ENCODE results near the gene RSF1. TPM values are rescaled to one million over a fixed set of nuclear protein-coding genes. Genes with fewer than 3 reads are reported as not detected.
"Not testable (repeated sequence)": the region's sequence is repeated elsewhere in the genome, so short reads cannot be mapped to it uniquely, and the experiment has no call there.

Gene RSF1, protein sequence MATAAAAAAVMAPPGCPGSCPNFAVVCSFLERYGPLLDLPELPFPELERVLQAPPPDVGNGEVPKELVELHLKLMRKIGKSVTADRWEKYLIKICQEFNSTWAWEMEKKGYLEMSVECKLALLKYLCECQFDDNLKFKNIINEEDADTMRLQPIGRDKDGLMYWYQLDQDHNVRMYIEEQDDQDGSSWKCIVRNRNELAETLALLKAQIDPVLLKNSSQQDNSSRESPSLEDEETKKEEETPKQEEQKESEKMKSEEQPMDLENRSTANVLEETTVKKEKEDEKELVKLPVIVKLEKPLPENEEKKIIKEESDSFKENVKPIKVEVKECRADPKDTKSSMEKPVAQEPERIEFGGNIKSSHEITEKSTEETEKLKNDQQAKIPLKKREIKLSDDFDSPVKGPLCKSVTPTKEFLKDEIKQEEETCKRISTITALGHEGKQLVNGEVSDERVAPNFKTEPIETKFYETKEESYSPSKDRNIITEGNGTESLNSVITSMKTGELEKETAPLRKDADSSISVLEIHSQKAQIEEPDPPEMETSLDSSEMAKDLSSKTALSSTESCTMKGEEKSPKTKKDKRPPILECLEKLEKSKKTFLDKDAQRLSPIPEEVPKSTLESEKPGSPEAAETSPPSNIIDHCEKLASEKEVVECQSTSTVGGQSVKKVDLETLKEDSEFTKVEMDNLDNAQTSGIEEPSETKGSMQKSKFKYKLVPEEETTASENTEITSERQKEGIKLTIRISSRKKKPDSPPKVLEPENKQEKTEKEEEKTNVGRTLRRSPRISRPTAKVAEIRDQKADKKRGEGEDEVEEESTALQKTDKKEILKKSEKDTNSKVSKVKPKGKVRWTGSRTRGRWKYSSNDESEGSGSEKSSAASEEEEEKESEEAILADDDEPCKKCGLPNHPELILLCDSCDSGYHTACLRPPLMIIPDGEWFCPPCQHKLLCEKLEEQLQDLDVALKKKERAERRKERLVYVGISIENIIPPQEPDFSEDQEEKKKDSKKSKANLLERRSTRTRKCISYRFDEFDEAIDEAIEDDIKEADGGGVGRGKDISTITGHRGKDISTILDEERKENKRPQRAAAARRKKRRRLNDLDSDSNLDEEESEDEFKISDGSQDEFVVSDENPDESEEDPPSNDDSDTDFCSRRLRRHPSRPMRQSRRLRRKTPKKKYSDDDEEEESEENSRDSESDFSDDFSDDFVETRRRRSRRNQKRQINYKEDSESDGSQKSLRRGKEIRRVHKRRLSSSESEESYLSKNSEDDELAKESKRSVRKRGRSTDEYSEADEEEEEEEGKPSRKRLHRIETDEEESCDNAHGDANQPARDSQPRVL (N-terminal part only)
- 10 to 100 TPM; 46.2 to 68.7 TPM for total RNA-seq

DNA sequence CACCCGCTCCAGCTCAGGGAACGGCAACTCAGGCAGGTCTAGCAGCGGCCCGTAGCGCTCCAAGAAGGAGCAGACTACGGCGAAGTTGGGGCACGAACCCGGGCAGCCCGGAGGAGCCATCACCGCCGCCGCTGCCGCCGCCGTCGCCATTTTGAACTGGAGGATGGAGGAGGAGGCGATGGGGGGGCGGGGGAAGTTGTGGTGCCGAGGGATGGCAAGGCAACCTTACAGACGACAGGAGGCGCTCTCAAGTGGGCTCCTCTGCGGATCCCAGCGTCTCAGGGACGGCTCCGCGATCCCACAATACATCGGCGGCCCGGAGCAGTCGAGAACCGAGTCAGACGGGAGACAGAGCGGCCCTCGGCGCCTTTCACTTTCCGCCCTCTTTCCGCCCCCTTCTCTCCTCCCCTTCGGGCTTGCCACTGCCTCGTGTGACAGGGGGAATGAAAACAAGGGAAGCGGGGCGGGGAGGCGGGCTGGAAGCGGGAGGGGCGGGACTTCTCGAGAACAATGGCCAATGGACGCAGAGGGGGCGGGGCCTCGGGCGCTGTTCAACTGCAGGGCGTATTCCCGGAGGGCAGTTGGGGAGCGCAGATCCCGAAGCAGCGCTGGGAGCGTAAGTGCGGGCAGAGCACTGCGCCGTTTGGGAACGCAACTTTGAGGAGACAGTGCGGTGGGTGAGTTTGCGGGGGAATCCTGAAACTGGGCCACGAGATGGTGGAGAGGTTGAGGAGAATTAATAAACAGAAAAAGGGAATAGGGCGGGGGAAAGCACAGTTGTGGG is at the start of gene RSF1, which contains the start of gene AAMDC:
RSF1 (minus strand) TSS at position 158 of the 784 bp plus-strand sequence; CDS start at position 150, 8 bp downstream.
AAMDC (plus strand) TSS at position 580 of the 784 bp plus-strand sequence. CDS start 21,353 bp downstream, outside the sequence.
- ATAC-seq (replicated peaks), result peak; percentile 86
- H3K4me1 Mint-ChIP-seq, result peaks cover 29% of the 10 kb centered on the region
- H3K27me3 Mint-ChIP-seq, result no peaks in the 10 kb centered on the region
- peaks cover 9% of the 10 kb centered on the region for H3K36me3 Mint-ChIP-seq (ENCODE audit: low read depth)
- no peaks in the 10 kb centered on the region for H3K9me3 Mint-ChIP-seq
- peak within 1 kb of the TSS; percentile 83 for H3K27ac Mint-ChIP-seq
- H3K4me3 Mint-ChIP-seq, result peak within 1 kb of the TSS; percentile 98

DNA sequence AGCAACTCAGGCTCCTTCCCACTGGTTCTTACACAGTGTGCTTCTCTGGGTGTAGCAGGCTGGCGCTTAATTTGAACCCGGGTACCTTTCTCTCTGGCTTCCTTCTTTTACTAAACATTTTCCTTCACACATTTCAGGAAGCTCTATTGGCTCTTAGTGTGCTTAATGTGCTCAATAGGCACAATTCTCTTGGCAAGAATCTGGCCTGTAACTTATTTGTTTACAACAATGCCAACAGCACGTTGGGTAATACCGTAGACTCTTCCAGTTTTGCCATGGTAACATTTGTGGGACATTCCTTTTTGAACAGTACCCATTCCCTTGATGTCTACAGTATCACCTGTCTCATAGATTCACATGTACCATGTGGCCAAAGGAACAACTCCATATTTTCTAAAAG is 48.2 kb upstream of the RSF1 start:
- Mint-ChIP-seq H3K4me1 (no peaks in the 10 kb centered on the region), H3K9me3 (no peaks in the 10 kb centered on the region)

DNA sequence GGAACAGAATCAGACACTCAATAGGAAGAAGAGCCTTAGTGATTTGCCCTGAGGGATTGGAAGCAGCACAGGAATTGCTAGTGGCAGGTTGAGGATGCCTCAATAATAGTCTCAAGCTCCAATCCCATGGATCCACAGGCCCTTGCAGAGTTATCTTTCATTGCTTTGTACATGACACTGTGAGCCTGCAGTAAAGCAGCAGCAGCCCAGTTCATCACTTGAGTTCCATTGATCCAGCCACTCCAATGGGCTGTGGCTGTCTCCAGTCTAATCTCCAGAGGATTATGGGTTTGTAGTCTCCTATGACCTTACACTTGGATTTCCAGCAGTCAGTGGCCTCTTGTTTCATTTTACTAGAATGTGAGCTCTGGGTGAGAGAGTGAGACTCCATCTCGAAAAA is 45.8 kb upstream of the RSF1 start:
- Mint-ChIP-seq H3K9me3 (no peaks in the 10 kb centered on the region), H3K27me3 (no peaks in the 10 kb centered on the region), H3K27ac (no peak overlapping the region), H3K4me3 (no peak overlapping the region), H3K4me1 (no peaks in the 10 kb centered on the region), H3K36me3 (ENCODE audit: low read depth) (peaks cover 10% of the 10 kb centered on the region)
- no peak for ATAC-seq (replicated peaks)

More for the DNA sequence above, 48.2 kb upstream of the RSF1 start:
- Mint-ChIP-seq H3K27ac (no peak overlapping the region), H3K4me3 (no peak overlapping the region), H3K36me3 (ENCODE audit: low read depth) (peaks cover 16% of the 10 kb centered on the region), H3K27me3 (no peaks in the 10 kb centered on the region)
- ATAC-seq (replicated peaks), result no peak

DNA sequence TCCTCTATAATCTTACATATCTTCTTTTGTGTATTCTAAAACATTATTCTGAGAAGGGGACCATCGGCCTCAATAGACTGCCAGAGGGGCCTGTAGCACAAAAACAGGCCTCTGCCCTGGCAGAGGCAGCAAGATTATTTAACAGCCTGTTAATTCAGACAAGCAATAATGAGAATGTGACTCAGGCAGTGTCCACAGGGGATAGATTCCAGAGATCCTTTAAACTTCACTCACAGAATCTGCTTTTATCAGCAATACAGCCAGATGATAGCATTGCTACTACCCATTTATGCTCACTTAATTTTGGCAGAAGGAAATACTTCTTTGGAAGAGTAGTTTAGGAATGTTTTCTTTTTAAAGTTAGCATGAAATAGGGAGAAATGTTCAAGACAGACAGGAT is 45.3 kb upstream of the RSF1 start:
- peaks cover 10% of the 10 kb centered on the region for H3K36me3 Mint-ChIP-seq (ENCODE audit: low read depth)
- no peak for ATAC-seq (replicated peaks)
- no peaks in the 10 kb centered on the region for H3K27me3 Mint-ChIP-seq
- no peaks in the 10 kb centered on the region for H3K4me1 Mint-ChIP-seq
- H3K9me3 Mint-ChIP-seq, result no peaks in the 10 kb centered on the region
- H3K27ac Mint-ChIP-seq, result no peak overlapping the region
- no peak overlapping the region for H3K4me3 Mint-ChIP-seq

DNA sequence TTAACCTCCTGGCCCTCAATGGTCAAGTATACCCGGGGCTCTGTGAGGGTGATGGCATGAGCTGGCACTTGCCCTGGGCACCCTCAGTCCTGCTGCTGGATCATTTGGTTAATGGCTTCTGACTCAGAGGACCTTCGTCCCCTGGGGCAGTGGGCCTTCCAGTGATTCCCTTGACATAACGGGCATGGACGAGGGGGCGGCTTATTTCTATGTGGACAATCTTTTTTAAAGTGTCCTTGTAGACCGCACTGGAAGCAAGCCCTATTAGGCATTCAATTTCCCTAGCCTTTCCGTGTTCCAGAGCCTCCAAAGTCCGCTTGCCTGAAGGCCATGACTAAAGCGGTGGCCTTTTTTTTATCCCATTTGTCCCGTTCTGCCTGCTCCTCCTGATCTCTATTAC is 40.9 kb upstream of the RSF1 start:
- not testable (repeated sequence) for ATAC-seq (replicated peaks); H3K4me3 Mint-ChIP-seq; H3K9me3 Mint-ChIP-seq; H3K36me3 Mint-ChIP-seq (ENCODE audit: low read depth); H3K27ac Mint-ChIP-seq; H3K4me1 Mint-ChIP-seq; H3K27me3 Mint-ChIP-seq

DNA sequence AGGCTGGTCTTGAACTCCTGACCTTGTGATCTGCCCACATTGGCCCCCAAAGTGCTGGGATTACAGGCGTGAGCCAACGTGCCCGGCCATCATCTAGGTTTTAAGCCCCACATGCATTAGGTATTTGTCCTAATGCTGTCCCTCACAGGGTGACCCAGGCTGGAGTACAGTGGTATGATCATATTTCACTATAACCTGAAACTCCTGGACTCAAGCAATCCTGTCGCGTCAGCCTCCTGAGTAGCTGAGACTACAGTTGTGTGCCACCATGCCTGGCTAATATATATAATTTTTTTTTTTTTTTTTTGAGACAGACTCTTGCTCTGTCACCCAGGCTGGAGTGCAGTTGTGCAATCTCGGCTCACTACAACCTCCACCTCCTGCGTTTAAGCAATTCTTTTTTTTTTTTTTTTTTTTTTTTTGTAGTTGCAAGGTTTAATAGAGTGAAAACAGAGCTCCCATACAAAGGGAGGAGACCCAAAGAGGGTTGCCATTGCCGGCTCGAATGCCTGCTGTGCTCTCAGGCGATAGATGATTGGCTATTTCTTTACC is 37.5 kb upstream of the RSF1 start:
- H3K27me3 Mint-ChIP-seq; H3K27ac Mint-ChIP-seq; H3K4me3 Mint-ChIP-seq; H3K9me3 Mint-ChIP-seq; H3K4me1 Mint-ChIP-seq; ATAC-seq (replicated peaks): not testable (repeated sequence)
- peaks cover 12% of the 10 kb centered on the region for H3K36me3 Mint-ChIP-seq (ENCODE audit: low read depth)

DNA sequence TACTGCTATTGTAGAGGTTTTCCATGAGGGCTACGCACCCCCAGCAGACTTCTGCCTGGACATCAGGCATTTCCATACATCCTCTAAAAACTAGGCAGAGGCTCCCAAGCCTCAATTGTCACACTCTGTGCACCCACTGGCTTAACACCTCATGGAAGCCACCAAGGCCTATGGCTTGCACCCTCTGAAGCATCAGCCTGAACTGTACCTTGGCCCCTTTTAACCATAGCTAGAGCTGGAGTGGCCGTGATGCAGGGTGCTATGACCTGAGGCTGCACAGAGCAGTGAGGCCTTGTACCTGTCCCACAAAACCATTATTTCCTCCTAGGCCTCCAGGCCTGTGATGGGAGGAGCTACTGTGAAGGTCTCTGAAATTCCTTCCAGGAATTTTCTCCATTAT is 34.3 kb upstream of the RSF1 start:
- Mint-ChIP-seq H3K27me3 (no peaks in the 10 kb centered on the region), H3K27ac (no peak overlapping the region), H3K4me1 (no peaks in the 10 kb centered on the region), H3K9me3 (peaks cover 5% of the 10 kb centered on the region), H3K36me3 (ENCODE audit: low read depth) (peaks cover 21% of the 10 kb centered on the region), H3K4me3 (no peak overlapping the region)
- ATAC-seq (replicated peaks), result no peak

DNA sequence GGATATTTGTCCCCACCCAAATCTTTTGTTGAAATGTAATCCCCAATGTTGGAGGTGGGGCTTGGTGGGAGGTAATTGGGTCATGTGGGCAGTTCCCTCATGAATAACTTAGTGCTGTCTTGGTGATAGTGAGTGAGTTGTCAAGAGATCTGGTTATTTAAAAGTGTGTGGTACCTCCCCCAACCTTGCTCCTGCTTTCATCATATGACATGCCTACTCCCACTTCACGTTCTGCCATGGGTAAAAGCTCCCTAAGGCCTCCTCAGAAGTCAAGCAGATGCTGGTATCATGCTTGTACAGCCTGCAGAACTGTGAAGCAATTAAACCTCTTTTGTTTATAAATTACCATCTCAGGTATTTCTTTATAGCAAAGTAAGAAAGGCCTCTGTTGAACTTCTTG is 31.0 kb upstream of the RSF1 start:
- Mint-ChIP-seq H3K9me3 (peaks cover 5% of the 10 kb centered on the region), H3K4me1 (no peaks in the 10 kb centered on the region), H3K27me3 (no peaks in the 10 kb centered on the region), H3K36me3 (ENCODE audit: low read depth) (peaks cover 28% of the 10 kb centered on the region), H3K27ac (no peak overlapping the region), H3K4me3 (no peak overlapping the region)
- no peak for ATAC-seq (replicated peaks)

DNA sequence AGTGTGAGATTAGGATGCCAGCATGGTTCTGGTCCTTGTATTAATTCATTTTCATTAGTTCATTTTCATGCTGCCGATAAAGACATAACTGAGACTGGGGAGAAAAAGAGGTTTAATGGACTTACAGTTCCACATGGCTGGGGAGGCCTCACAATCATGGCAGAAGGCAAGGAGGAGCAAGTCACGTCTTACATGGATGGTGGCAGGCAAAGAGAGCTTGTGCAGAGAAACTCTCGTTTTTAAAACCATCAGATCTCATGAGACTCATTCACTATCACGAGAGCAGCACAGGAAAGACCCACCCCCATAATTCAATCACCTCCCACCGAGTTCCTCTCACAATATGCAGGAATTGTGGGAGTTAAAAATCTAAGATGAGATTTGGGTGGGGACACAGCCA is 23.2 kb upstream of the RSF1 start:
- peaks cover 37% of the 10 kb centered on the region for H3K36me3 Mint-ChIP-seq (ENCODE audit: low read depth)
- H3K9me3 Mint-ChIP-seq; H3K4me1 Mint-ChIP-seq; ATAC-seq (replicated peaks); H3K27me3 Mint-ChIP-seq; H3K27ac Mint-ChIP-seq; H3K4me3 Mint-ChIP-seq: not testable (repeated sequence)

DNA sequence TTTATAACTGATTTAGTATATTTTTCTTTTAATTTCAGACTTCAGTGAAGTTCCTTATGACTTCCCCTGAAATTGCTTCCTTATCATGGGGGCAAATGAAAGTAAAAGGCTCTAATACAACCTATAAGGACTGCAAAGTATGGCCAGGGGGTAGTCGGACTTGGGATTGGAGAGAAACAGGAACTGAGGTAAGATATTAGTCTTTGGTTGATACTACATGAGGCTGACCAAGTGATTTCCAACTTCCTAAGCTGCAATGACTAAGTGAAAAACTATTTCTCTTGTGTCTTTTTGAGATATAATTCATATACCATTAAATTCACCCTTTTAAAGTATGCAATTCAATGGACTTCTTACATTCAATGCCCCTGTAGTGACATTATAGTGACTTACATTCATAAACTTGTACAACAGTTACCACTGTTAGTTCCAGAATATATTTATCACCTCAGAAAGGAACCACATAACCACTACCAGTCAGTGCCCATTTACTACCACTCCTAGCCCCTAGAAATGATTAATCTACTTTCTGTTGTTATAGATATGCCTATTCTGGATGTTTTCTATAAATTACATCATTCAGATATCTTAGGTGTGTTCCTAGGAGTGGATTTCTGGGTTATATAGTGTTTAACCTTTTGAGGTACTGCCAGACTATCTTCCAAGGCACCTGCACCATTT is 22.1 kb upstream of the RSF1 start:
- Mint-ChIP-seq H3K27ac (no peak overlapping the region), H3K36me3 (ENCODE audit: low read depth) (peaks cover 37% of the 10 kb centered on the region), H3K4me3 (no peak overlapping the region), H3K27me3 (no peaks in the 10 kb centered on the region), H3K4me1 (no peaks in the 10 kb centered on the region), H3K9me3 (peaks cover 5% of the 10 kb centered on the region)
- ATAC-seq (replicated peaks), result peak; percentile 35

DNA sequence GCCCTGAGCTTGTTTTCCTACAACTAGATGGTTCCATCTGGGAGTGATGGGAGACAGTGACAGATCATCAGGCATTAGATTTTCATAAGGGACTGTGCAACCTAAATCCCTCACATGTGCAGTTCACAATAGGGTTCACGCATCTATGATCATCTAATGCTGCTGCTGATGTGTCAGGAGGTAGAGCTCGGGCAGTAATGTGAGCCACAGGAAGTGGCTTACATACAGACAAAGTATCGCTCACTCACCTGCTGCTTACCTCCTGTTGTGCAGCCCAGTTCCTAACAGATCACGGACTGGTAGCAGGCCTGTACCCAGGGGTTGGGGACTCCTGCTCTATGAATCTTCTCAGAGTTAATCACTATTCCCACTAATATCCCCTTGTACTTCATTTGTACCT is 12.8 kb upstream of the RSF1 start:
- no peaks in the 10 kb centered on the region for H3K27me3 Mint-ChIP-seq
- no peaks in the 10 kb centered on the region for H3K36me3 Mint-ChIP-seq (ENCODE audit: low read depth)
- H3K4me3 Mint-ChIP-seq, result no peak overlapping the region
- H3K9me3 Mint-ChIP-seq, result no peaks in the 10 kb centered on the region
- H3K4me1 Mint-ChIP-seq, result no peaks in the 10 kb centered on the region
- ATAC-seq (replicated peaks), result peak; percentile 46
- H3K27ac Mint-ChIP-seq, result peak overlapping the region; percentile 16

DNA sequence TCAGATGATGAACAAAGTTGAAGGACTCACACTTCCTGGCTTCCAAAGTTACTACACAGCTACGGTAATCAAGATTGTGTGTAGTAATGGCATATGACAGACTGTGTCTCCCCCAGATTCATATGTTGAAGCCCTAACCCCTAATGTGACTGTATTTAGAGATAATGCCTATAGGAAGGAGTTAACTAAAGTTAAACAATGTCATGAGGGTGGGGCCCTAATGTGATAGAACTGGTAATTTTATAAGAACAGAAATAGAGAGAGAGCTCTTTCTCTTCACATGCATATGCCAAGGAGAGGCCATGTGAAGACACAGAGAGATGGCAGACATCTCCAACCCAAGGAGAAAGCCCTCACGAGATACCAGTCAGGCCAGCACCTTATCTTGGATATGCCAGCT is 8.4 kb upstream of the RSF1 start:
- Mint-ChIP-seq H3K36me3 (ENCODE audit: low read depth) (no peaks in the 10 kb centered on the region), H3K4me1 (no peaks in the 10 kb centered on the region), H3K27me3 (no peaks in the 10 kb centered on the region), H3K9me3 (no peaks in the 10 kb centered on the region), H3K27ac (no peak overlapping the region), H3K4me3 (no peak overlapping the region)
- ATAC-seq (replicated peaks), result no peak

DNA sequence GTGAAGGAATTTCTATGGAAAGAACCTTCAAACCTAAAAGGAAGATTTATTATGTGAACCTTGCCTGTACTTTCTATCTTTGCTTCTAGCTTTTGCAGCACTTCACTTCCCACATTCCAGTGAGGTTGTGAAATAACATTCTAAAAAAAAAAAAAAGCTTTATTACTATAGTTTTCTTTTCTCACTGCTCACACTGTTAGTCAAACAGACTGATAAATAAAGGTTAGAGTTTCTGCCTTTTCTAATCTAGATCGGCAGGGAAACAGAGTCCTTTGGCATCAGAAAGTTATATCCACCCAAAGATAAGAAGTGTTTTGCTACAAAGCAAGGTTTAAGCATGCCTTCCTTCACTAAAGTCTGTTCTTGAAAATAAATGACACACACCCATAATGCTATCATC is 3.3 kb upstream of the RSF1 start:
- H3K27me3 Mint-ChIP-seq, result no peaks in the 10 kb centered on the region

More for the DNA sequence above, 3.3 kb upstream of the RSF1 start:
- peaks cover 9% of the 10 kb centered on the region for H3K36me3 Mint-ChIP-seq (ENCODE audit: low read depth)
- no peak overlapping the region for H3K4me3 Mint-ChIP-seq
- no peak for ATAC-seq (replicated peaks)
- peaks cover 7% of the 10 kb centered on the region for H3K4me1 Mint-ChIP-seq
- H3K27ac Mint-ChIP-seq, result no peak overlapping the region
- no peaks in the 10 kb centered on the region for H3K9me3 Mint-ChIP-seq

All from activated T-helper 17 cell treated with anti-CD3 and anti-CD28 coated beads, Interleukin-2, amount 50 U/mL, for 72 hours (primary cell).